Epidermal melanocyte (primary cell): Measurements from ENCODE around the gene DHDH.

Experiments
- DNase-seq: peaks from one replicate; pipeline ENCODE4 v3.0.0; 2011; ENCODE audit warnings: low spot score; ENCODE audit not compliant: insufficient read length

The DHDH gene

DNA sequence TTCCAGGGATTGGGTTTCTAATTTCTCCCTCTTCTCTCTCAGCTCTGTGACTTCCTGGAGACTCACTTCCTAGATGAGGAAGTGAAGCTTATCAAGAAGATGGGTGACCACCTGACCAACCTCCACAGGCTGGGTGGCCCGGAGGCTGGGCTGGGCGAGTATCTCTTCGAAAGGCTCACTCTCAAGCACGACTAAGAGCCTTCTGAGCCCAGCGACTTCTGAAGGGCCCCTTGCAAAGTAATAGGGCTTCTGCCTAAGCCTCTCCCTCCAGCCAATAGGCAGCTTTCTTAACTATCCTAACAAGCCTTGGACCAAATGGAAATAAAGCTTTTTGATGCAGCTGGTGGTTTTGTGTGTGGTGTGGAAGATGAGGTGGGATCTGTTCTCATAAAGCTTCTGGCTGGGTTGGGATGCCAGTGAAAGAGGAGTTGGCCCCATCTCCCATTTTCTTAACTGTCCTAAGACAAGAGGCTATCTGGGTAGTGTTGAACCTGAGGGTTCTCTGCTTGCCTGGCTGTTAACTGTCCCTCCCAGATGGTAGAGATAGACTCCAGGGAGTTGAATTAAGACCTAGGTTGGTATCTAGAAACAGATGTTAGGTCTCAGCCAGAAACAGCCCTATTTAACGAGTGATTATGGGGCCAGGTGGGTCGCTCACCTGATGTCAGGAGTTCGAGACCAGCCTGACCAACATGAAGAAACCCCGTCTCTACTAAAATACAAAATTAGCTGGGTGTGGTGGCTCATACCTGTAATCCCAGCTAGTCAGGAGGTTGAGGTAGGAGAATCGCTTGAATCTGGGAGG is 33.2 kb downstream of the DHDH start:
- DNase-seq = no peak

GRCh38 chr19:48967346-48968178 is 34.1 kb downstream of the DHDH start:
- DNase-seq = no peak

DNA sequence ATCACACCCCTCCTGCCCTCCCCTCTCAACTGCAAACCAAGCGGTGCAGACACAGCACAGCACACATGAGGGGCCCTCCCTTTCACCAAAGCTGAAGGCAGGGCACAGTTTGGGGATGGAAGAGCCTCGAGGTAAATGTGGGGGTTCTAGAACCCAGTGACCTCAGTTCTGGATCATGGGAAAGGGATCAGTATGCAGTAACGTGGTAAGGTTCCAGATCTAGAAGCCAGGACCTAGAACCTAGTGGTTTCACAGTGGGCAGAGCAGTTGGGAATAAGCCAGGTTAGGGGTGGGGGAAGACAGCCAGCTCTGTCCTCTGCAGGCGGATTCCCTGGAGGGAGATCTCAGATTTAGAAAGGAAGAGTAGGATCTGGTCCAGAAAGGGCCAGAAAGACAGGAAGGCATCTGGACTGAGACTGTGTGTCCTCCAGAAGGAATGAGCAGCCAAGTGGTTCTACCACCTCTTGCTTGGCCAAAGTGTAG is 34.7 kb downstream of the DHDH start:
- no peak for DNase-seq

- no peak for DNase-seq
Measured at GRCh38 chr19:48968813-48969218, 35.3 kb downstream of the DHDH start.

GRCh38 chr19:48969276-48970138 is 36.0 kb downstream of the DHDH start:
- no peak for DNase-seq

DNA sequence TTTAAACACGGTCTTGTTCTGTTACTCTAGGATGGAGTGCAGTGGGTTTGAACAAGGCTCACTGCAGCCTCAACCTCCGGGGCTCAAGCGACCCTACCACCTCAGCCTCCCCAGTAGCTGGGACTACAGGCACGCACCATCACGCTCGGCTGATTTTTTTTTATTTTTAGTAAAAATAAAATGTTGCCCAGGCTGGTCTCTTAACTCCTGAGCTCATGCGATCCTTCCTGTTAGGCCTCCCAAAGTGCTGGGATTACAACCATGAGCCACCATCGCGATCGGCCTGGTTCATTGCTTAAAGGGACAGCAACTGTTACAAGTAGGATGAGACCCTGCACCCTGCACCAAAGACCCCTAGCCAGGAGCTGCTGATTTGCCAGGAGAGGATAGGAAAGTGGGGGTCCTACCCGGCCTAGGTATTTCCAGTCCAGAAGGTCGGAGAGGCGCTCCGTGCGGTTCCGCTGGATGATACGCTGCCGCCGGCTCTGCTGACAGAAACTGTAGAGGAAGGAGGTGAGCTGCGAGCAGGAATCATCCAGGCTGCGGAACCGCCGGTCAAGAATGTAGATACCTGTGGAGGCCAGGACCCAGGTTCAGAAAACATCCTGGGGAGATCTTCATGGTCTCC is 36.8 kb downstream of the DHDH start:
- no peak for DNase-seq

DNA sequence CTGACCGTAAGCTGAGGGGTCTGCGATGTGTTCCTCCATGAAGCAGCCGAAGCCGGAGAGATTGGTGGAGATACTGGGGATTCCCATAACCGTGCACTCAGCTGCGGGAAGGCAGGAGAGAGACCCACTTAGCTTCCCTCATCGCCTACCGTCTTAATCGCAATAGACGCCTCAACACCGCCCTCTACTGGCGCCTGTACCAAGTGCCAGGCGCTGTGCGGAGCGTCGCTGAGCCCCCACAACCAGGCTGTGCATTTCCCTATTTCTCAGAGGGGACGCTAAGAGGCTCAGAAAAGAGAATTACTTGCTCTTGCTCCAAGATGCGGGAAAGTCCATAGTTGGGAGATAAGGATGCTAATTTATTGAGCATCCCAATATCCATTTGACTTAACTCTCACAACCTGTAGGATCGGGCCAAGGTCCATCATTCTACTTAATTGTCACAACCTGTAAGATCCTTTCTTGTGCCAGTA is 37.5 kb downstream of the DHDH start:
- DNase-seq = peak; percentile 78

DNA sequence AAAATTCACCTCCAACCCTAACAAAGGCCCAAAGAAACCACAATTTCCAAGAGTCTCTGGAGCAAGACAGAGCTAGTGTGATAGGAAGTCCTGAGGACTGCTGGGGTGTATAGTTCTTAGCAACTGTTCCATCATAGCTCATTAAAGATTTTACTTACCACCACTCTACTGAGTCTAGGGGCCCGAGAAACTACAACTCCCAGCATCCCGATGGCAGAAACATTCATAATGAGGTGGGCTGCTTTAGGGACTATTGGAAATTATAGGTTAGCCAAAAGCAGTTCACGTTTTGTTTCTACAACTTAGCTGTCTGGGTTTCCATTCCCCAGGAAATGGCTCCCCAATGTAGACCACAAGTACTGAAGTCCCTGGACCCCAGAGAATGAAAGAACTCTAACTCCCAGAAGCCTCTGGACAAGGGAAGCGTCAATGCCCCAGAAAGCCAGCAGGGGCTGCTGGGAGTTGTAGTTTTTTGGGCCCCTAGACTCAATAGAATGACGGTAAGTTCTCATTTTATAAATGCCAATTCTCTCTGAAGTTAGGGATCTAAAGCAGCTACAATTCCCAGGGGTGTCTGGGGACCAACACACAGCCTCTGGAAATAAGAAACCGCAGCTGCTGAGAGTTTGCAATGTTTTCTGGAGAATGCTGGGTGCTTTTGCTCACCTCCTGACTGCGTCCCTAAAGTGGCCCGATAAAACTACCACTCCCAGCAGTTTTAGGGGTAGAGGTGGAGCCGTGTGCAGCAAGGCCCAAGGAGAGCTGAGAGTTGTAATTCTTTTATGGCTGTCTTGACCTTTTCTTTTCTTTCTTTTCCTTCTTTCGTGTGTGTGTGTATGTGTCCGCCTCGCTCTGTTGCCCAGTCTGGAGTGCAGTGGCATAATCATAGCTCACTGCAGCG is 42.7 kb downstream of the DHDH start:
- no peak for DNase-seq

DNA sequence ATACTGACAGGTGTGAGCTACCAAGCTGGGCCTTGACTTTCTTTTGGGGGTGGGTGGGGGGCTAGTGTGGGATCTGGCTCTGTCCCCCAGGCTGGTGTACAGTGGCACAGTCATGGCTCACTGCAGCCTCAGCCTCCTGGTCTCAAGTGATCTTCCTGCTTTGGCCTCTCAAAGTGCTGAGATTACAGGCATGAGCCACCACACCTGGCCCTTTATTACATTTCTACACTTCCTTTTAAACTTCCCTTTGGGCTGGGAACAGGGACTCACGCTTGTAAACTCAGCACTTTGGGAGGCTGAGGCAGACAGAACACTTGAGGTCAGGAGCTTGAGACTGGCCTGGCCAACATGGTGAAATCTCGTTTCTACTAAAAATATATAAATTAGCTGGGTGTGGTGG is 43.6 kb downstream of the DHDH start:
- DNase-seq = no peak

- DNase-seq = no peak
Measured at GRCh38 chr19:48982280-48982679, 48.8 kb downstream of the DHDH start.

DNA sequence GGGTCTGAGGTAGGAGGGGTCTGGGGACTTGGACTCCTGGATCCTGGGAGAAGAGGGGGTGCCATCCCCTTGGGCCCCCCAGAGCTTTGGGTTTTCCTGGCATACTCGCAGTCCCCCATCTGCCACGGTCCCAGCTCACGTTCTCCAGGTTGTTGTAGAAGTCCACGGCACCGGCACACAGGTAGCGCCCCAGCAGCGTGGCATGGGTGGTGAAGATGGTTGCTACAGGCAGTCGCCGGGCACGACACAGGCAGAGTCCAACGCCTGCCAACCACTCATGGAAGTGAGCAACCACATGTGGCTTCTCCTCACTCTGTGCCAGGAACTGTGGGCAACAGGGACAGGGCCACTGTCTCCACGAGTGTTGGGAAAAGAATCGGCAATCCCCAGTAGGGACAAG is 52.2 kb downstream of the DHDH start:
- DNase-seq = no peak

- DNase-seq = no peak
Measured at GRCh38 chr19:48986211-48986610, 52.7 kb downstream of the DHDH start.

- DNase-seq = no peak
Measured at GRCh38 chr19:48987323-48987722, 53.8 kb downstream of the DHDH start.

DNA sequence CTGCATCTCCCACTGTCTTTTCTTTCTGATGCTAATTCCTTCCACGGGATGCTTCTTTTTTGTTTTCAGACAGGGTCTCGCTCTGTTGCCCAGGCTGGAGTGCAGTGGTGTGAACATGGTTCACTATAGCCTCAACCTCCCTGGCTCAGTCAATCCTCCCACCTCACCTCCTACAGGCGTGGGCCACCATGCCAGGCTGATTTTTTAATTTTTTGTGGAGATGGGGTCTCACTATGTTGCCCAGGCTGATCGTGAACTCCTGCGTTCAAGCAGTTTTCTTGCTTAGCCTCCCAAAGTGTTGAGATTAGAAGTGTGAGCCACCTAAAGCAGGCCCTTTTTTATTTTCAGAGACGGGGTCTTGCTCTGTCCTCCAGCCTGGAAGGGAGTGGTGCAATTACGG is 54.8 kb downstream of the DHDH start:
- no peak for DNase-seq

GRCh38 chr19:48988860-48989259 is 55.4 kb downstream of the DHDH start:
- DNase-seq = no peak

DNA sequence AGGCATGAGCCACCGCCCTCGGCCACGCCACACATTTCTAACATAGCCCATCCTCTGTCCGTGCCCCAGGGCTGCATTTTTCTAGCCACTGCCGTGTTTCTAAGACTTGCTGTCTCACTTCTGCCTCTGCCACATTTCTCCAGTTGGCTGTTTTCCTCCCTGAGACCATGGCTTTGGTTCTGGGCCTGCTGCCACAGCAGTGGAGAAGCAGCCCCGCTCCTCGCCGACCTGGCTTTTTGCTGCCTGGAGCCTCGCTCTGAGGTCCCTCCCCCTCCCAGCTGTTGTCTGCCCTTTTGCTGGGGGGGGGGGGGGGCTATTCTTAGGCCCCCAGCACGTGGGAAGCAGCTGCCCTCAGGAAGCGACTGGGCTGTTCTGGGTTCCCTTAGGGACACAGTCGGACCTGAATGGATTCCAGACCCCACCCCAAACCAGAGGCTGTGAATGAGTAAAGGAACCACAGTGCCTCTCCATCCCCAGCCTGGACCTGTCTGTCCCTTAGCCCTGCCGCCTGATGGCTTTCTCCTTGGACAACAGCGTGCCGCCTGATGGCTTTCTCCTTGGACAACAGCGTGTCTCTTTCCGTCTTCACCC is 56.3 kb downstream of the DHDH start:
- no peak for DNase-seq

DNA sequence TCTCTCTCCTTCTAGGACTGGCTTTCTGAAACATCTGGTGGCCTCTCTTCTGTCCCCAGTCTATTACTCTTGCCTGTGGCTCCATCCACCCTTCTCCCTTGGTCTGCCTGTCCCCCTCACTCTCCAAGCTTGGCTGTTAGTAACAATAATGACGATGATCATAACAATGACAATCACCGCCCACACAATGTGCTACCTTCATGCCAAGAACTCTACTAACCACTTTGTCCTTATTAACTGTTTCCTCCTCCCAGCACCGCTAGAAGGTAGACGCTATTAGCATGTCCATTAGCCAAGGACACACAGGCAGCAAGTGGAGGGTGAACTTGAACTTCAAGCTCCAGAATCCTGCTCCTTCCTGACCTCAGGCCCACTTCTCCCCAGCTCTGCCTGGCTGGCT is 56.9 kb downstream of the DHDH start:
- no peak for DNase-seq

GRCh38 chr19:48991011-48991609 is 57.6 kb downstream of the DHDH start:
- DNase-seq = no peak
